Gastrocnemius medialis (tissue), 4 donors: Measurements from ENCODE around the gene THAP12.

ENCODE experiments used
- POLR2A ChIP-seq, 2 donors: fragments of 450-650 bp; IDR thresholded peaks; one replicate each; pipeline ENCODE4 v1.6.1; 2017; ENCODE audit warnings: antibody characterized with exemption in 2 of 2, mild to moderate bottlenecking in 2 of 2, moderate library complexity in 2 of 2
- TF ChIP-seq, protein P1 (sequence below), 5 experiments: fragments of 450-650 bp in 3 of 5; fragments of 200-600 bp in 2 of 5; sonication (generic) in 2 of 5; IDR thresholded peaks in 4 of 5; conservative IDR thresholded peaks in 1 of 5; 1 replicate in 4 of 5; 2 replicates in 1 of 5; pipeline ENCODE4 v1.5.1; 2016 to 2019; ENCODE audit warnings: antibody characterized with exemption in 5 of 5, mild to moderate bottlenecking in 3 of 5, moderate library complexity in 3 of 5

DNA sequence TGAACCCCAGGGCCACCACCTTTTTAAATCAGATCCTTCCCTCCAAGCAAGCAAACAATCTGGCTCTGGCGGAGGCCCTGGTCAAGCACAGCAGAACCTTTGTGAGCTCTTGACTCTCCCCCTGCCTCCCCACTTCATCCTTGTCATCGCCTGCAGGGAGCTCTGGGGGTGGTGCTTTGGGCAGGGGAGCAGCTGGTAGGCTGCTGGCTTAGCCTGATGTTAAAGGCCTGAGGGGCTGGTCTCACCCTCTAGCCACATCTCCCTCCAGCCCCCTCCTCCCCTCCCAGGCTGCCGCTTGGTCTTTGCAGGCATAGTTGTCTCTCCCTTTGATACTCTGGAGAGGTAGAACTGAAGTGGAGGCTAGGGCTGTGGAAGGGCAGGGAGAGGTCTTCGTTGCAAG, 50.9 kb downstream of the THAP12 start:
- TF ChIP-seq, protein P1, sequence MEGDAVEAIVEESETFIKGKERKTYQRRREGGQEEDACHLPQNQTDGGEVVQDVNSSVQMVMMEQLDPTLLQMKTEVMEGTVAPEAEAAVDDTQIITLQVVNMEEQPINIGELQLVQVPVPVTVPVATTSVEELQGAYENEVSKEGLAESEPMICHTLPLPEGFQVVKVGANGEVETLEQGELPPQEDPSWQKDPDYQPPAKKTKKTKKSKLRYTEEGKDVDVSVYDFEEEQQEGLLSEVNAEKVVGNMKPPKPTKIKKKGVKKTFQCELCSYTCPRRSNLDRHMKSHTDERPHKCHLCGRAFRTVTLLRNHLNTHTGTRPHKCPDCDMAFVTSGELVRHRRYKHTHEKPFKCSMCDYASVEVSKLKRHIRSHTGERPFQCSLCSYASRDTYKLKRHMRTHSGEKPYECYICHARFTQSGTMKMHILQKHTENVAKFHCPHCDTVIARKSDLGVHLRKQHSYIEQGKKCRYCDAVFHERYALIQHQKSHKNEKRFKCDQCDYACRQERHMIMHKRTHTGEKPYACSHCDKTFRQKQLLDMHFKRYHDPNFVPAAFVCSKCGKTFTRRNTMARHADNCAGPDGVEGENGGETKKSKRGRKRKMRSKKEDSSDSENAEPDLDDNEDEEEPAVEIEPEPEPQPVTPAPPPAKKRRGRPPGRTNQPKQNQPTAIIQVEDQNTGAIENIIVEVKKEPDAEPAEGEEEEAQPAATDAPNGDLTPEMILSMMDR (IDR thresholded peaks at IDR 0.05 in 4 of 5, conservative IDR thresholded peaks at IDR 0.05 in 1 of 5): no peak
- TF ChIP-seq POLR2A (IDR thresholded peaks at IDR 0.05): no peak
